HepG2 (cell line): ENCODE data around the gene VARS2. TPM values are rescaled to one million over a fixed set of nuclear protein-coding genes. Genes with fewer than 3 reads are reported as not detected.

Experiments used
- CREB1 ChIP-seq, 2 experiments: fragments of 450-650 bp in 1 of 2; IDR thresholded peaks; 2 replicates each; pipeline ENCODE4 v1.6.1; 2016 to 2017; ENCODE audit warnings: control low read depth in 1 of 2, mild to moderate bottlenecking in 1 of 2, missing compliant biosample characterization in 1 of 2, missing genetic modification characterization in 1 of 2
- ELK4 ChIP-seq: sonication (generic); formaldehyde crosslinking; IDR thresholded peaks from 2 replicates; pipeline ENCODE4 v1.9.0; 2021; ENCODE audit warnings: missing genetic modification reagents, borderline replicate concordance
- GTF2F1 ChIP-seq: fragments of 150-350 bp; IDR thresholded peaks from 2 replicates; pipeline ENCODE4 v1.6.1; 2014; ENCODE audit warnings: low read length
- KAT7 ChIP-seq: IDR thresholded peaks from 2 replicates; pipeline ENCODE4 v1.6.1; 2018; ENCODE audit warnings: borderline replicate concordance, missing compliant biosample characterization
- KDM4B ChIP-seq: sonication (generic); formaldehyde crosslinking; IDR thresholded peaks from 2 replicates; pipeline ENCODE4 v1.4.0; 2020; ENCODE audit warnings: missing genetic modification reagents
- MATR3 ChIP-seq: sonication (generic); formaldehyde crosslinking; IDR thresholded peaks from 2 replicates; pipeline ENCODE4 v1.4.0; 2020; ENCODE audit warnings: missing genetic modification reagents
- MIER3 ChIP-seq: IDR thresholded peaks from 2 replicates; pipeline ENCODE4 v1.6.1; 2016; ENCODE audit warnings: missing compliant biosample characterization, borderline replicate concordance
- PRDM4 ChIP-seq: sonication (generic); formaldehyde crosslinking; IDR thresholded peaks from 2 replicates; pipeline ENCODE4 v1.9.0; 2021; ENCODE audit warnings: missing genetic modification reagents, borderline replicate concordance
- TARDBP ChIP-seq: sonication (generic); formaldehyde crosslinking; IDR thresholded peaks from 2 replicates; pipeline ENCODE4 v1.8.0; 2022; ENCODE audit warnings: mild to moderate bottlenecking, missing genetic modification reagents
- YEATS2 ChIP-seq: sonication (generic); formaldehyde crosslinking; IDR thresholded peaks from 2 replicates; pipeline ENCODE4 v1.4.0; 2020; ENCODE audit warnings: missing genetic modification reagents, borderline replicate concordance
- ZFAT ChIP-seq: sonication (generic); formaldehyde crosslinking; conservative IDR thresholded peaks from 2 replicates; pipeline ENCODE4 v1.8.1; 2023; ENCODE audit warnings: missing genetic modification reagents, inconsistent platforms
- ZHX2 ChIP-seq, 2 experiments: sonication (generic) in 1 of 2; formaldehyde crosslinking in 1 of 2; IDR thresholded peaks; 2 replicates each; pipeline versions ENCODE4 v1.6.1 to v1.9.0; 2014 to 2022; ENCODE audit warnings: antibody characterized with exemption in 1 of 2, borderline replicate concordance in 1 of 2, inconsistent platforms in 1 of 2, low read depth in 1 of 2, missing genetic modification reagents in 1 of 2
- ZNF276 ChIP-seq: sonication (generic); formaldehyde crosslinking; IDR thresholded peaks from 2 replicates; pipeline ENCODE4 v1.4.0; 2020; ENCODE audit warnings: mild to moderate bottlenecking, low read depth, missing genetic modification reagents
- ZNF432 ChIP-seq: sonication (generic); formaldehyde crosslinking; IDR thresholded peaks from 2 replicates; pipeline ENCODE4 v1.5.0; 2020; ENCODE audit warnings: missing genetic modification reagents, mild to moderate bottlenecking, borderline replicate concordance
- ZNF737 ChIP-seq: sonication (generic); formaldehyde crosslinking; IDR thresholded peaks from 2 replicates; pipeline ENCODE4 v1.5.0; 2020; ENCODE audit warnings: missing genetic modification reagents, mild to moderate bottlenecking, borderline replicate concordance
- ZNF878 ChIP-seq: sonication (generic); formaldehyde crosslinking; IDR thresholded peaks from 2 replicates; pipeline ENCODE4 v1.8.1; 2023; ENCODE audit warnings: mild to moderate bottlenecking, missing genetic modification reagents, moderate library complexity
- polyA plus RNA-seq, 8 experiments: library from polyadenylated mRNA; depleted of rRNA in 3 of 8; stranded (reverse) in 7 of 8; unstranded in 1 of 8; fragments of >200 nt; fragmentation: Illumina TruSeq in 4 of 8; extraction: Trizol in 4 of 8; gene quantifications; 2 replicates each; pipeline versions ENCODE4 v1.2.1 to v1.2.3, GENCODE V29; 2011 to 2016; ENCODE audit warnings: low read depth in 4 of 8, missing spikeins in 1 of 8, mixed read lengths in 1 of 8; ENCODE audit not compliant: insufficient read depth in 1 of 8
- total RNA-seq, 5 experiments: library from RNA; depleted of rRNA; stranded (reverse); fragments of >200 nt; fragmentation: Illumina TruSeq; extraction: Trizol; gene quantifications; 2 replicates each; pipeline ENCODE4 v1.2.3, GENCODE V29; 2016; ENCODE audit warnings: low read depth in 1 of 5

The VARS2 gene
- total and polyA plus RNA-seq, 2 of the 13 experiments (the other 11 are each of a cell fraction or from before 2014, with no cell fraction given) = 61.8 to 71.8 TPM

GRCh38 chr6:30877419-30878262 lies 36.4 kb upstream of the VARS2 start (continued):
- no peak for TF ChIP-seq PRDM4 (CRISPR knock-in tag)
- peak; percentile 83; the same call in 1 of the 2 replicates for TF ChIP-seq KDM4B (CRISPR knock-in tag)
- no peak for TF ChIP-seq GTF2F1
- no peak for TF ChIP-seq ZNF432 (CRISPR knock-in tag)
- TF ChIP-seq ELK4 (CRISPR knock-in tag) = no peak
- TF ChIP-seq ZNF737 (CRISPR knock-in tag) = no peak
- TF ChIP-seq CREB1 (IDR thresholded peaks at IDR 0.05) = no peak
- TF ChIP-seq CREB1 (CRISPR knock-in tag; IDR thresholded peaks at IDR 0.05) = no peak
- no peak for TF ChIP-seq ZNF878 (CRISPR knock-in tag)
- no peak; the same call in 1 of the 2 replicates for TF ChIP-seq ZHX2 (IDR thresholded peaks at IDR 0.05; ENCODE audit: low read depth)
- no peak for TF ChIP-seq ZHX2 (CRISPR knock-in tag; IDR thresholded peaks at IDR 0.05; ENCODE audit: borderline replicate concordance)
- peak; percentile 40; the same call in 1 of the 2 replicates for TF ChIP-seq MIER3
- no peak for TF ChIP-seq ZNF276 (CRISPR knock-in tag)
- peak; percentile 36; the same call in 1 of the 2 replicates for TF ChIP-seq YEATS2 (CRISPR knock-in tag)
- TF ChIP-seq TARDBP (CRISPR knock-in tag) = peak; percentile 73
- TF ChIP-seq KAT7 = no peak
- TF ChIP-seq MATR3 = no peak
- TF ChIP-seq ZFAT (CRISPR knock-in tag) = no peak
